HL-60 (cell line): Measurements from ENCODE around the gene NIPBL.

ENCODE experiments used
- DNase-seq, 2 experiments: peaks; one replicate each; pipeline ENCODE4 v3.0.0-alpha.2; 2010 to 2020; ENCODE audit warnings: low read depth in 1 of 2, low spot score in 1 of 2
- H3K27ac ChIP-seq: fragments of 250-450 bp; sonication (Bioruptor Pico); replicated peaks from 2 replicates; pipeline ENCODE4 v1.5.1; 2020; ENCODE audit warnings: mild to moderate bottlenecking, moderate library complexity
- H3K27me3 ChIP-seq: fragments of 250-450 bp; sonication (Bioruptor Pico); 2 replicates; pipeline ENCODE4 v1.5.1; 2021; ENCODE audit warnings: mild to moderate bottlenecking, moderate library complexity; ENCODE audit not compliant: insufficient read depth, poor library complexity, severe bottlenecking
- H3K4me3 ChIP-seq: replicated peaks from 2 replicates; pipeline ENCODE4 v1.5.1; 2011; ENCODE audit warnings: mild to moderate bottlenecking, control low read depth, low read length; ENCODE audit not compliant: insufficient read depth
- GABPA ChIP-seq: IDR thresholded peaks from 2 replicates; pipeline ENCODE4 v1.6.1; 2012; ENCODE audit warnings: low read depth
- POLR2AphosphoS5 ChIP-seq: IDR thresholded peaks from 2 replicates; pipeline ENCODE4 v1.6.1; 2012; ENCODE audit warnings: low read depth
- SPI1 ChIP-seq: IDR thresholded peaks from 2 replicates; pipeline ENCODE4 v1.6.1; 2012; ENCODE audit warnings: low read depth, mild to moderate bottlenecking, borderline replicate concordance
- long read RNA-seq: library from polyadenylated mRNA; unstranded; transcript quantifications from one replicate; pipeline ENCODE4 v2.0.0, GENCODE V29; 2020
- TF ChIP-seq, protein P1 (sequence below): IDR thresholded peaks from one replicate; pipeline ENCODE4 v1.5.1; 2011; ENCODE audit warnings: low read length, control low read depth, inconsistent platforms; ENCODE audit not compliant: insufficient read depth
- TF ChIP-seq, protein P2 (sequence below): IDR thresholded peaks from 2 replicates; pipeline ENCODE4 v1.6.1; 2012; ENCODE audit warnings: low read depth; ENCODE audit not compliant: insufficient replicate concordance

NIPBL gene
- long read RNA-seq, partial matches to known transcripts: 59 of 65 reads
- long read RNA-seq, other reads (novel, unspliced or antisense): 6 of 65 reads

DNA sequence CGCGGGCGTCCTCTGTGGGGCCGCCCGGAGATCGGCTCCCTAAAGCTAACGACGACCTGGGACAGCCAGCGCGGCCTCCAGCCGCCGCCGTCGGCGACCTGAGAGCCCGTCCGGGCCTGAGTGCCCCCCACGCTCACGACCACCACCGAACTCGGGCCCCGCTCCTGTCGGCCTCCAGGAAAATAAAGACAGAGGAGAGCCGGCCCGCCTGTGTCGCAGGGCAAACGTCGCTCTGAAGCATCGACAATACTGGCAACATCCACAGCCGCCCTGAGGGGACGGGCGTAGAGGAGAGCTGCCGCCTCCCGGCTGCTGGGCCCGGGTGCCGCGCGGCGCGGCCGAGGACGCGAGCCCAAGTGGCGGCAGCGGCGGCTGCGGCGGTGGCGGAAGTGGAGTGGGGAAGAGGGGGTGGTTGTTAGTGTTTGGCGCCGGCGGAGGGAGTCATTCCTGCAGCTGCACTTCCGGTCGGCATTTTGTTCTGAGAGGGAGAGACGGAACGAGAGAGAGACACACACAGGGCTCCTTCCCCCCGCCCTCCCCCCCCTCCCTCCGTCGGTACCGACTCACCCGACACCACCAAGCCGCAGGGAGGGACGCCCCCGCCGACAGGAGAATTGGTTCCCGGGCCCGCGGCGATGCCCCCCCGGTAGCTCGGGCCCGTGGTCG is at the start of gene NIPBL:
Gene NIPBL (plus strand): TSS at position 471 of the 666 bp plus-strand sequence. CDS start 76,928 bp downstream, outside the sequence.
- peak within 1 kb of the TSS; percentile 97 for H3K27ac ChIP-seq
- DNase-seq: peak; percentile 80 to 95
- TF ChIP-seq, protein P1, sequence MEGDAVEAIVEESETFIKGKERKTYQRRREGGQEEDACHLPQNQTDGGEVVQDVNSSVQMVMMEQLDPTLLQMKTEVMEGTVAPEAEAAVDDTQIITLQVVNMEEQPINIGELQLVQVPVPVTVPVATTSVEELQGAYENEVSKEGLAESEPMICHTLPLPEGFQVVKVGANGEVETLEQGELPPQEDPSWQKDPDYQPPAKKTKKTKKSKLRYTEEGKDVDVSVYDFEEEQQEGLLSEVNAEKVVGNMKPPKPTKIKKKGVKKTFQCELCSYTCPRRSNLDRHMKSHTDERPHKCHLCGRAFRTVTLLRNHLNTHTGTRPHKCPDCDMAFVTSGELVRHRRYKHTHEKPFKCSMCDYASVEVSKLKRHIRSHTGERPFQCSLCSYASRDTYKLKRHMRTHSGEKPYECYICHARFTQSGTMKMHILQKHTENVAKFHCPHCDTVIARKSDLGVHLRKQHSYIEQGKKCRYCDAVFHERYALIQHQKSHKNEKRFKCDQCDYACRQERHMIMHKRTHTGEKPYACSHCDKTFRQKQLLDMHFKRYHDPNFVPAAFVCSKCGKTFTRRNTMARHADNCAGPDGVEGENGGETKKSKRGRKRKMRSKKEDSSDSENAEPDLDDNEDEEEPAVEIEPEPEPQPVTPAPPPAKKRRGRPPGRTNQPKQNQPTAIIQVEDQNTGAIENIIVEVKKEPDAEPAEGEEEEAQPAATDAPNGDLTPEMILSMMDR: no peak
- TF ChIP-seq SPI1 (peak; percentile 52; the same call in 1 of the 2 replicates), GABPA (peak; percentile 94), POLR2AphosphoS5 (peak; percentile 78)
- TF ChIP-seq, protein P2, sequence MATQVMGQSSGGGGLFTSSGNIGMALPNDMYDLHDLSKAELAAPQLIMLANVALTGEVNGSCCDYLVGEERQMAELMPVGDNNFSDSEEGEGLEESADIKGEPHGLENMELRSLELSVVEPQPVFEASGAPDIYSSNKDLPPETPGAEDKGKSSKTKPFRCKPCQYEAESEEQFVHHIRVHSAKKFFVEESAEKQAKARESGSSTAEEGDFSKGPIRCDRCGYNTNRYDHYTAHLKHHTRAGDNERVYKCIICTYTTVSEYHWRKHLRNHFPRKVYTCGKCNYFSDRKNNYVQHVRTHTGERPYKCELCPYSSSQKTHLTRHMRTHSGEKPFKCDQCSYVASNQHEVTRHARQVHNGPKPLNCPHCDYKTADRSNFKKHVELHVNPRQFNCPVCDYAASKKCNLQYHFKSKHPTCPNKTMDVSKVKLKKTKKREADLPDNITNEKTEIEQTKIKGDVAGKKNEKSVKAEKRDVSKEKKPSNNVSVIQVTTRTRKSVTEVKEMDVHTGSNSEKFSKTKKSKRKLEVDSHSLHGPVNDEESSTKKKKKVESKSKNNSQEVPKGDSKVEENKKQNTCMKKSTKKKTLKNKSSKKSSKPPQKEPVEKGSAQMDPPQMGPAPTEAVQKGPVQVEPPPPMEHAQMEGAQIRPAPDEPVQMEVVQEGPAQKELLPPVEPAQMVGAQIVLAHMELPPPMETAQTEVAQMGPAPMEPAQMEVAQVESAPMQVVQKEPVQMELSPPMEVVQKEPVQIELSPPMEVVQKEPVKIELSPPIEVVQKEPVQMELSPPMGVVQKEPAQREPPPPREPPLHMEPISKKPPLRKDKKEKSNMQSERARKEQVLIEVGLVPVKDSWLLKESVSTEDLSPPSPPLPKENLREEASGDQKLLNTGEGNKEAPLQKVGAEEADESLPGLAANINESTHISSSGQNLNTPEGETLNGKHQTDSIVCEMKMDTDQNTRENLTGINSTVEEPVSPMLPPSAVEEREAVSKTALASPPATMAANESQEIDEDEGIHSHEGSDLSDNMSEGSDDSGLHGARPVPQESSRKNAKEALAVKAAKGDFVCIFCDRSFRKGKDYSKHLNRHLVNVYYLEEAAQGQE: peak; percentile 63
- H3K4me3 ChIP-seq: peak within 1 kb of the TSS; percentile 84
- H3K27me3 ChIP-seq: no peaks in the 10 kb centered on the region

DNA sequence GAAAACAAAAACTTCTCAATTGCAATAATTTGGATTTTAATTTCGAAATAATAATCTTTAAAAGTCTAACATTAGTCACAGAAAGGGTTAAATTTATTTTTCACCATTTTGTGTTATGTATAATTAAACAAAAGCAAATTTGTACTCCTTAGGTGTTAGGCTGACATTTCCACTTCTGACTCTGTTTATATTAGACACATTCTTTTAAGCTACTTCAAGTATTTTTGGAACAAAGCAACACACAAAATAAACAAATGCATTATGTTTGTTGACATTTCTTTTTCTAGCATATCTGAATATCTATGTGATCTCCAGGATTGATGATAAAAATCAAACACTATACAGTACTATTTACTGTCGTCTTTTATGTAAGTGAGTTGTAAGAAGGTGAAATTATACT is 44.3 kb upstream of the NIPBL start:
- TF ChIP-seq, protein P1: no peak
- TF ChIP-seq POLR2AphosphoS5: no peak
- DNase-seq: no peak
- no peaks in the 10 kb centered on the region for H3K27me3 ChIP-seq
- H3K27ac ChIP-seq: no peak overlapping the region
- H3K4me3 ChIP-seq: no peak overlapping the region

DNA sequence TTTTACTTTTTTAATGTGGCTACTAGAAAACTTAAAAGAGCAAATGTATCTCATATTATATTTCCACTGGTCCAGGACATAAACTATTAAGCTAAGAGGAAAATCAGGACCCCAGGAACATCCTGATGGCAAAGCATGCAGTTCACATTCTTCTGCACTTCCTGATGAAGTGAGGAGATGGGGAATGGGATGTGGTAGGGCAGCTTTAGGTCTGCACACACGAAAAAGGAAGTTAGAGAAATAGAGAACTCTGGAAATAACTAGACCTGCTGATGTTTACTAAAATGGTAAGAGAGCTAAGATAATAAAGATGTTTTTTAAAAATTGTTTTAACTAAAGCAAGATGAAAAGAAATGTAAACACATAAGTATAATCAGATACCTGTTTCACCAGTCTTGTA is 39.7 kb upstream of the NIPBL start:
- Histone ChIP-seq H3K27ac (no peak overlapping the region), H3K27me3 (no peaks in the 10 kb centered on the region), H3K4me3 (no peak overlapping the region)
- peak; percentile 7 to 21 for DNase-seq
- TF ChIP-seq GABPA: peak; percentile 54; the same call in 1 of the 2 replicates
- TF ChIP-seq, protein P1: no peak
- TF ChIP-seq, protein P2: no peak
- peak; percentile 61; the same call in 1 of the 2 replicates for TF ChIP-seq SPI1
